Eye (tissue), 1 donor: Measurements from ENCODE around the gene PRPF31.

Experiments used
- DNase-seq: peaks from one replicate; pipeline ENCODE4 v3.0.0-alpha.2; 2015

PRPF31 gene

DNA sequence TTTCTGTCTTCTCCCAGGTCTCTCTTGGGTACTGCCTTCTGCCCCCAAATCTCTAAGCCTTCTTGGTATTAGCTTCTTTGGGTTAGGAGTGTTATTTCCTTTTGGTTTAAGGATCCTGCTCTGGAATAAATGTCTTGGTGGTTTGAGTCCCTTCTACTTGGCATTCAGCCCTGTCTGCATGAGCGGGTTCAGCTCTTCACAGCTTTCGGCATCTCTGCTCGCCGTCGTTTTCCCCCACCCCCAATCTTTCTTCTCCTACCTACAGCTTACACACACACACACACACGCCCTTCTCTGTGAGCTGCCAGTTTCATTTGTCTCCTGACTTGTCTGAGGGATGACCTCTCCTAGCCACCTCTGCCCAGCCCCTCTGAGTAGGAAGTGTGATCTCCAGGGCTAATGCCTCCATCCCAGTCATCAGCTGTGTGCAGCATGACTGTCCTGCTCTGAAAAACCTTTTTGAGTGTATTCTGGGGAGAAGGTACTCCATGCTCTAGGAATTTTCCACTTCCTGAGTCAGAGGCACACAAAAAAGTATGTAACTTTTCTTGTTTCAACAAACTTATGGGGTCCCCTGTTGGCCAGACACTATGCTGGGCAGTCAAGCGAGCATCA is 26.7 kb downstream of the PRPF31 start:
- no peak for DNase-seq

DNA sequence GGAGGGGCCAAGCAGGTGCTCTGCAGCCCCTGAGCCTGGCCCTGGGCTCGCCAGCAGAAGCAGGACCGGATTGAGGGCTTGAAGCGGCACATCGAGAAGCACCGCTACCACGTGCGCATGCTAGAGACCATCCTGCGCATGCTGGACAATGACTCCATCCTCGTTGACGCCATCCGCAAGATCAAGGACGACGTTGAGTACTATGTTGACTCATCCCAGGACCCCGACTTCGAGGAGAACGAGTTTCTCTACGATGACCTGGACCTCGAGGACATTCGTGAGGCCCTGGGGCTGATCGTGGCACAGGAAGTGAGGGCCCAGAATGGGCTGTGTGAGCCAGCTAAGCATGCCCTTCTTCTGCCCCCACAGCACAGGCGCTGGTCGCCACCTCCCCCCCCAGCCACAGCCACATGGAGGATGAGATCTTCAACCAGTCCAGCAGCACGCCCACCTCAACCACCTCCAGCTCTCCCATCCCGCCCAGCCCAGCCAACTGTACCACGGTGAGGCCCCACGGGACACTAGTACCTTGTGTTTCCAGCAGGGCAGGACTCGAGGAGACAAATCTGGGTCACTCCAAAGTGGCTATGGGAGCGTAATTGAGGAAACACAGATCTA is 30.1 kb downstream of the PRPF31 start:
- DNase-seq = no peak

DNA sequence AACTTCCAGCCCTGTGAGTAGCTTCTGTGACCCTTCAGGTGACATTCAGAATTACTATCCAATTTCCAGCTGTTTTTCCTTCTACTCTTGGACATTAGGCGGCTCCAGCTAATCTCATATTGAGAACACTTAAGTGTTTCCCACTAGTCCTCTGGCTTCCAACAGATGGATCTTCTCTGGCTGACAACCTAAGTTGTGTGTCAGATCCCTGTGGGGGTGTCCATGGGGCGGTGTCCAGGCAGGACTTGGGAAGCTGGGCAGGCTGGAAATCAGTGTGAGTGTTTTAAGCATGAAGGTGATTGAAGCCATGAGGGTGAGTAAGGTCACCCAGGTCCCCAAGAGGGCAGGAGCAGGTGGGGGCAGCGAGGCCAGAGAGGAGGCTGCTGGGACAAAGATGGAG is 32.1 kb downstream of the PRPF31 start:
- DNase-seq = no peak

DNA sequence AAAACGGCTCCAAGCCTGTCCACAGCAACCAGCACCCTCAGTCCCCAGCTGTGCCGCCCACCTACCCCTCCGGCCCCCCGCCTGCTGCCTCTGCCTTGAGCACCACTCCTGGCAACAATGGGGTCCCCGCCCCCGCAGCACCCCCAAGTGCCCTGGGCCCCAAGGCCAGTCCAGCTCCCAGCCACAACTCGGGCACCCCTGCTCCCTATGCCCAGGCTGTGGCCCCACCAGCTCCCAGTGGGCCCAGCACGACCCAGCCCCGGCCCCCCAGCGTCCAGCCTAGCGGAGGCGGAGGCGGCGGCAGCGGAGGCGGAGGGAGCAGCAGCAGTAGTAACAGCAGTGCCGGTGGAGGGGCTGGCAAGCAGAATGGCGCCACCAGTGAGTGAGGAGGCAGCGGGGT is 32.6 kb downstream of the PRPF31 start:
- DNase-seq = no peak

DNA sequence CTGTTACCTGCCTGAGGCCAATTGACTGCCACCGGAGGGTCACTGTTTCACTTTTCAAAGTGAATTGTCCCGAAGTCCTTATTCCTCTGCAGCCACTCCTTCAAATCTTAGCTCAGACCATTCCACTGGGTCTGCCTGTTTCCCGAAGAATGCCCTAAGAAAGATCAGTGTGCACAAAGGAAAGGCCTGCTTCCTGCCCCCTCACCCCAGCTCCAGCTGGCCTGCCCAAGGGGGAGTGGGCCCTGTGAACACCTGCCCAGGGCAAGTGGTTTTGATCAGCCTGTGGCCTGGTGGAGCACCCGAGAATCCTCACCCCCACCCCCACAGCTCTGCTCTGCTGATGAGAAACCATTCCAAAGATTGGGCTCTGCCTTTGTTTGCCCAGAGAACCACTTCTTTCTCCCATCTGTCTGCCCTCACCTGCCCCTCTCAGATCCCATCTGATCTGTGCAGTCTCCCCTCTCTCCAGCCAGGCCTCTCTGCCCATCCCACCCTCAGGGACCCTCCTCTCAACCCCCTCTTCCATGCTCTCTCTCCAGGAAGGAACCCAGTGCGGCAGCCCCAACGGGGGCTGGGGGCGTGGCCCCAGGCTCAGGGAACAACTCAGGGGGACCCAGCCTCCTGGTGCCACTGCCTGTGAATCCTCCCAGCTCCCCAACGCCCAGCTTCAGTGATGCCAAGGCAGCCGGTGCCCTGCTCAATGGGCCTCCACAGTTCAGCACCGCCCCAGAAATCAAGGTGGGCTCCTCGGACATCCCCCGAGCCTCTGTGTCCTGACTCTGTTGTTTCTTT is 33.7 kb downstream of the PRPF31 start:
- DNase-seq = no peak

DNA sequence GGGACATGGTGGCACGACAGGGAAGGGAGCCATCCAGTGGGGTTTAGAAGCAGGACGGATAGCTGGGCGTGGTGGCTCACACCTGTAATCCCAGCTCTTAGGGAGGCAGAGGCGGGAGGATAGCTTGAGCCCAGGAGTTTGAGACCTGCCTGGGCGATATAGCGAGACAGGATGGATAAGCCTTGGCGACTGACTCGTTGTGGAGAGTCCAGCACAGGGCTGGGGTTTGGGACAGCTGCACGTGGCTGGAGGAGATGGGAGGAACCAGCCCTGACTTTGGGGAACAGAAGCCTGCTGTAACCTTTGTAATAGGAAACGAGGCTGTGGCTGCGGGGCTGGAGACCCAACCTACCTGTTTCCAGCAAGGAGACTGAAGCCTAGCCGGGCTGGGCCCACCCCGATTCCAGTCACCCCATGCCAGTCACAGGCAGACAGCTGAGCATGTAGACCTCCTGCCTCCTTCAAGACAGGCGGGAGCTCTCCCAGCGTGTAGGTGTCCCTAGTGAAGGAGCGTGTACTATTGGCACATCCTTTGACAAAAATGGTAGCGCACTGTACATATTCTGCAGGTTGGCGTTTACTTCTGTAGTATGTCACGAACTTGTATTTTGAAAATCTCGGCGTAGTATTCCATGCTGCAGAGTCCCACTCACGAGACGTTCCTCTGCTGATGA is 35.9 kb downstream of the PRPF31 start:
- DNase-seq = no peak

DNA sequence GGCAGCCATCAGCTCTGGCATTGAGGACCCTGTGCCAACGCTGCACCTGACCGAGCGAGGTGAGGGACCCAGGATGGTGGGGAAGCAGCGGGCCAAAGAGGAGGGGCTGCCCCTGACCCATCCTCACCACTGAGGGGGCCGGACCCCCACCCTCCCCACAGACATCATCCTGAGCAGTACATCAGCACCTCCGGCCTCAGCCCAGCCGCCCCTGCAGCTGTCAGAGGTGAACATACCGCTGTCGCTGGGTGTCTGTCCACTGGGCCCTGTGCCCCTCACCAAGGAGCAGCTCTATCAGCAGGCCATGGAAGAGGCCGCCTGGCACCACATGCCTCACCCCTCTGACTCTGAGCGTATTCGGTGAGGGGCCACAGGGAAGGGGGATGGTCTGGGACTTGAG is 36.7 kb downstream of the PRPF31 start:
- no peak for DNase-seq

DNA sequence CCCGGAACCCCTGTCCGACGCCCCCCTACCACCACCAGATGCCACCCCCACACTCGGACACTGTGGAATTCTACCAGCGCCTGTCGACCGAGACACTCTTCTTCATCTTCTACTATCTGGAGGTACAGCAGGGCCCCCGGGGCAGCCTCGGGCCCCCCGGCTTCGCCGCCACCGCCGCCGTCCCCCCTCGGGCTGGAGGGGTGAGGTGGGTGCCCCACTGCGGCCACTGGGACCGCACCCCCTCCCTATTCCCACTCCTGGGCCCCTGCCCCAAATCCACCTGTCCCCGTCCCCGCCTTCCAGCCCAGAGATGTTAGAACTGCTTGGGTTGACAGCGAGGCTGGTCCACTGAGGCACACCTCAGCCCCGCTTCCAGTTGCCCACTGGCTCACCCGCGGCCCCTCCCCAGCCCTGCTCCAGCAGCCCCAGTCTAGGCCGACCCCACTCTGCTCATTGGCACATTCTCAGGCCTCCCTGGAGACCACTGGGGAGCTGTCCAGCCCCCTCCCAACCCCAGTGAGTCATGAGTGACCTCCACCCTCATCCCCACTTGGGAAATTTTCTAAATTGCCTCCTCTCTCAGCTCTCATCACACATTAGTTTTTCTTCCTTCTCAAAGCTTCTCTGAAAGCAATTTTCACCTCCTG is 37.4 kb downstream of the PRPF31 start:
- DNase-seq = no peak

DNA sequence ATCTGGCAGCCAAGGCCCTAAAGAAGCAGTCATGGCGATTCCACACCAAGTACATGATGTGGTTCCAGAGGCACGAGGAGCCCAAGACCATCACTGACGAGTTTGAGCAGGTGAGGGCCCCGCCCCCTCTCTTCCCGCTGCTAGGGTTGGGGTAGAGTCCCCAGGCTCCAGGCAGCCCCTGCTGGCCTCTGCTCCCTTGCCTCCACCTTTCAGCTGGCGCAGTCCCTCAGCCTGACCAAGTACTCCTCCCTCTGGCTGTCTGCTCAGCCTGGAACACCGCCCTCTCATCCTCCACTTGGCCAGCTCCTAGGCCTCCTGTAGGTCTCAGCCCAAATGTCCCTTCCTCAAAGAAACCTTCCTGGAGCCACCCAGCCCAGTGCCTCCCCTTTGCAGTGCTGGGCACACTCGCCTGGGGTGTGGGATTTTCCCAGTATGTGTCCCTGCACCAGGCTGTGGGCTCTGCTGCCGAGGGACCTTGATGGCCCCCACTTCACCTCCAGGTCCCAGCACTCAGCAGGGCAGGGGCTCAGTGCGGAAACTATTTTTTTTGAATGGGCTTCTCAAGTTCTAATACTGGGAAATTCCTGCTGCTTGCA is 38.3 kb downstream of the PRPF31 start:
- no peak for DNase-seq

DNA sequence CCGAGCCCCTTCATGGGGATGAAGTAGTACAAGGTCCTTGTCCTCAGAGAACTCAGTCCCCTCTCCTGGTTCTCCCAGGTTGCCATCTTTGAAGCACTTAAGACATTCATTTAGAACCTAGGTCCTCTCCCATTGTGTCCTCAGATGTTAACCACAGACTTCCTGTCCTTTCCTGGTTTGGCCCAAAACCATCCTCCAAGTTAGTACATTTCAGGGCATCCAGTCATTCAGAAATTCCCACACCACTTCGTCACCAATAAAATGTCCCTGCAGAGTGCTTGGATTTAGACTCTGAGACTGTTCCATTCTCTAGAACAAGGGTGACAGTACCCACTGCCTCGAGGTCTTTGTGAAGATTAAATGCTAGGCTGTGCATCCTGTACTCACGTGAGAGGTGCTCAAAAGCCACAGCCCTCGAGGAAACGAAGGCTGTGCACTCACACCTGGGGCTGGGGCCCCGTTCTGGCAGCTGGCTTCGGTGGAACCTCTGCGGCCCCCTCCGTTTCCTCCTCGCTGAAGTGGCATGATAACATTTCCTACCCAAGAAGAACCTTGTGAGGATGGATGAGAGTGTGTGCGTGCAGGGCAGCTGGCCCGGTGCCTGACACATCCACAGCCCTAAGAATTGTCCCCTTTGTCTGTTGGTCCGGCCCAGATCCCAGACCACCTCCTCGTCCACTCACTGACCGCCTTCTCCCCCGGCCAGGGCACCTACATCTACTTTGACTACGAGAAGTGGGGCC is 39.2 kb downstream of the PRPF31 start:
- DNase-seq = no peak

DNA sequence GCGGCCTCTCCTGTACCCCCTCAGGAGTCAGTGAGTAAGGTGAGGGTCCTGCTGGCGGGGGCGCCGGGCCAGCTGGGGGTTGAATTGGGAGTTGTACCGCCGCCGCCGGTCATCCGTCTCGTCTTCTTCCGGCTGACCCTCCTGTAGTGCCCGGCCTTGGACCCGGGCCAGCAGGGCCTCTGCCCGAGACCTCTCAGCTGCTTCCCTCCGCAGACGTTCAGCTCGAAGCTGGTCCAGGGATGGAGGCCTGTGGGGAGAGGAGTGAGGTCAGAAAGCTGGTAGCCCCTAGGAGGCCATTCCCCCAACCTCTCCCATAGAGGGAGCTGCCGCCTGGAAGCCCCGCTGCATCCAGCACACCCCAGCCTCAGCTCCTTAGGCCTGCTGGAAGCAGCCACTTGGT is 40.1 kb downstream of the PRPF31 start:
- DNase-seq = no peak

DNA sequence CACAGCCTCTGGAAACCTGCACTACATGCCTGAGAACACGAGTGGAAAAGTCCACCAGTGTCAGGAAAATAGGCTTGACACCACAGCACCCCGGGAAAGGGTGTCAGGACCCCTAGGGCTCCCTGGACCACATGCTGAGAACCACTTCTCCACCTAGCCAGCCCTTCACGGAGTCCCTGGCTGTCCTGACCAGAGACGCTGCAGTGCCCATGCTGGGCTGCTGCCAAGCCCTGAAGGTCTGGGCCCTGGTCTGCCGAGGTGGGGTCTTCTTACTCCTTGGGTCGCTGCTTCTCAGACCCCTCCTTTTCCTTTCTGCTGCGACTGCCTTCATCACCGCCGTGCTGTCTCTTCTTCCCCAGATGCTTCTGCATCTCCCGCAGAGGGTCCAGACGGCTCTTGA is 40.9 kb downstream of the PRPF31 start:
- DNase-seq = no peak

DNA sequence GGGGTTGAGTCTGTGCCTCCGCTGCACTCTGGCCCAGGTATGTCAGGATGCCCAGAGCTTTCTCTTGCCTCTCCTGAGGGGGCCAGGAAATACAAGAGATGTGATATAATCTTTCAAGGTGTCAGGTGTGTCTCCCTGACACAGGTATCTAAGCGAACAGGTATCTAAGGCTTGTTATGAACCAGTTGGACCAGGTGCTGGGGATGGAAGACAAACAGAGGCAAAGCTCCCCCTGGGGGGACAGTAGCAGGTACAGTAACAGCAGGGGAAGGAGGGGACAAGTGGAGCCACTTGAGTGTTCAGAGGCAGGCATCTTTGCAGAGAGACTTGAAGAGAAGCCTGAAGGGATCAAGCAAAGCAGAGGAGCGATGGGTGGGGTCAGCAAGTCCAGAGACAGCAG is 41.4 kb downstream of the PRPF31 start:
- DNase-seq = peak; percentile 13

DNA sequence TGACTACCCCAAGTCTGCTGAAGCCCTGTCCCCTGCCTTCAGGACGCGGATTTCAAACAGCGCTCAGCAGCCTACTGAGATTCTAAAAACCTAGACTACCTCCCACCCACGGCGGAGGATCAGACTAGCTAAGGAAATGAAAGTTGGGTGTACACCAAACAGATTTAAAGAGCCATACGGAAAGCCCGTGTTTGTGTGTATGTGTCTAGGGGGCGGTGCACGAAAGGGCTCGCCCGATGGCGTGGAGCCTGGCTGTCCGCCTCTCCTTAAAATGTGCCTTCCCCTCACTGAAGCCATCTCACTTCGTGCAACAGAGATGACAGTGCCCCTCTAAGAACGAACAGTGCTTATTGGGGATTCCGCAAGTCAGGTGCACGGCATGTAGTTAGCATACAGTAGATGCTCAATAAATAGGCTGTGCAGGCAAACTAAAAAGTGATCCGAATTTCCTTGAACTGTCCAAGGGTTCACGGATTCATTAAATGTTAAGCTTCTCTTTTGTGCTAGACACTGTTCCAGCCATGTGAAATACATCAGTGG is 43.3 kb downstream of the PRPF31 start:
- no peak for DNase-seq

DNA sequence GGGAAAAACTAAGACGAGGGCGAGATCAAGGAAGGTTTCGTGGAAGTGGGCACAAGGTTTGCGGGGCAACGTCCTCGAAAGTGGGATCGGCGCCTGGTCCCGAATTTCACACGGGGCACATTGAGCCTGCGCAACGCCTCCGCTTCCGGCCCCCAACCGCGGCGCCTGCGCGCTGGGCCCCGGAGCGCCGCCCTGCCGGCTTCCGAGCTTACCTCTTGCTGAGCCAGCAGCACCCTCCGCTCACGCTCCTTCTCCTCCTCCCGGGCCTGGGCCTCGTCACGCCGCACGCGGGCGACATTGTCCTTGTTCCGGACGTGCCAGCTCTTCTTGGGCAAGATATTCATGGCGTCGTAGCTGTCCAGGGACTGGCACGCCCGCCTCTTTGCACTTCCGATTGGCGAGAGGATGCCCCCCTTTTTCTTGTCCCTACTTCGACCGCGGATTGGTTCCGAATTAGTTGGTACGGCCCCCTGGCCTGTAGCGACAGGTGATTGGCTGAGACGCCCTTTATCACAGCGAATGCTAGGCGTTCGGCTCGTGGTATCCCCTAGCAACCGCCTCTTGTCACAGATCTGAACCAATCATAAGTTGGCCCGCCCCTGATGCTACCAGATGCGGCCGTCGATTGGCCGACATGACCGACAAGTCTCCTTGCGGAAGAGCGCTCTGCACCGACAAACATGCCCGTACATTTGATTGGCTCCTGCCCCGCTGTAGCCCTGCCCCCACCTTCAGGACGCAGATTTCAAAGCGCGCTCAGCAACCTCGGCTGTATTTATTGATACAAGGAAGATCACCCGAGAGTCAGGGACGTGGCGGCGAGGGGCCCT is 44.0 kb downstream of the PRPF31 start, which contains the start of gene LENG1:
LENG1 (minus strand) TSS at position 370 of the 830 bp plus-strand sequence; CDS start at position 344, 26 bp downstream.
- DNase-seq = peak; percentile 100

DNA sequence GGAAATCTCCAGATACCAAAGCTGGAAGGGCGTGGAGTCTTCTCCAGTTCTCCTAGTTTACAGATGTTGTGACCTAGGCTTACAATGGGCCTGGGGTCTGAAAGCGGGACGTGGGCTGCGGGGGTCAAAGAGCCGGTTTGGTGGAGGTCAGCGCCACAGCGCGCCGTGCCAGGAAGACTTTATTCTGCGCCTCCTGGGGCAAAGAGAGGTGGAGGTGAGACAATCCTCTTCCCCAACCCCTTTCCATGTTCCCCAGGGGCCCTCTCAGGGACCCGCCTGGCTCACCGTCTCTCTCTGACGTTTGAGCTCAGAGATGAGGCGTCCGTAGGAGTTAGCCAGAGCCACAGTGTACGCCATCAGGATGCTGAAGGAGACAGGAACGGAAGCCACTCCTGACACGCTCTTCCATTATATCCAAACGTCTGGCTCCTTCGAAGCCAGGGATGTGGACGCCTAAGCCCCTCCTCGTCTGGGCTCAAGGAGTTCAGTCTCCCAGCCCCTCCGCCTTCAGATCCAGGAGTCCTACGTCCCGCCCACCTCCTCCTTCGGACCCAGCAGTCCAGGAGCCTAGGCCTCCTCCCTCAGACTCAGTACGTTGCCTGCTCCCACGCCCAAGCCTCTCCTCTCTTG is 44.7 kb downstream of the PRPF31 start:
- no peak for DNase-seq

DNA sequence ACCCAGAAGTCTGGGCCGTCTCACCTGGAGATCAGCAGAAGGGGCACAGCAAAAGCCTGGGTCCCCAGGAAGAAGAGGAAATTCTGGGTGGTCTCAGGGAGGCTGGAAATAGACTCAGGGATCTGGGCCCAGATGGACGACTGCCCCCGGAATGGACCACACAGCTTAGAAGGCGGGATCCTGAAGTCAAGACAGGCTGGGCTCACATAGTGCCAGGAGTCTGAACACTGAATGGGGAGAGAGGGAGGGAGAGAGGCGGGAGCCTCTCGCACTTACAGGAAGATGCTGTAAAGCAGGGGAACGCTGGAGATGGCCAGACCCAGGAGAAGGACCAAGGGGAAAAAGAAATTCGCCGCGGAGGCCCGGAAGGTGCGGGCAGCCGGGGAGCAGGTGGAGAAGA is 45.3 kb downstream of the PRPF31 start:
- DNase-seq = peak; percentile 12

DNA sequence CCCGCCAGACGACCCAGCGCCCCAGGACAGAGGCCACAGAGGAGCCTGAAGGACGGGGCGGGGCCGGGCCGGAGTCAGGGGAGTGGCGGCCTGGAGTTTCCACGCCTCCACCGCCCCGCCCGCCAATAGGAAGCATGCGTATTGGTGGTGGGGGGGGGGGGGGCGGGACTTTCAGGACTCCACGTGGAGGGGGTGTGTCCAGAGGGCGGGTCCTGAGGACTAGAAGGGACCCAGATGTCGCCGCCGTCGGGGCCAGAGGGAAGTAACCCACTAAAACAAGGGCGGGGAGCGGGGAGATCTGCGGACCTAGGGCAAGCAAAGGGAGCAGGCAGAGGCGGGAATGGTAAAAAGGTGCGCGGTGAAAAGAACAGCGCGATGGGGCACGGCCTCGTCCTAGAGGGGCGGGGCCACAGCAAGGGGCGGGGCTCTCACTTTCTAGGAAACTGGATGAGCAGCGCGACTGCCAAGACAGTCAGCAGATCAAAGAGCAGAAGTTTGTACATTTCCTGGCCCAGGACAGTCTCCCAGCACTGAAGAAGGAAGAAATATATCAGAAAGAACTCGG is 46.8 kb downstream of the PRPF31 start:
- peak; percentile 67 for DNase-seq

DNA sequence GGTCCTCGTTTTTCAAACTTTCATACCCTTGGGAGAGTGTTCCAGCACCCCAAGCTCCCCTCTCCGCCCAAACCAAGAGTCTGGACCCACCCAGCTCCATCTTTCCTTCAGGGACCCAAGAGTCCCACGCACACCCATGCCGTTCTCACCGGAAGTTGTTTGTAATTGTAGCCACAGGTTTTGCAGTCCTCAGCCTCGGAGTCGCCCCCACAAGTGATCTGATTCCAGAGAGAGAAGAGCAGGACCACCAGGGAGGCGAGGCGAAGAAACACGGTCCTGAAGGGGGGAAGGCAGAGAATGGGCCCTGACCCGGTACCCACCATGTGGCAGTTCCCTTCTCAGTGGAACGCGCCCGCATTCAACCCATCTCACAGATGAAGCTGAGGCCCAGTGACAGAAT is 47.3 kb downstream of the PRPF31 start:
- DNase-seq = no peak
